Right renal cortex interstitium (tissue), 3 donors: Measurements from ENCODE around the gene STAC2. TPM values are rescaled to one million over a fixed set of nuclear protein-coding genes. Genes with fewer than 3 reads are reported as not detected.

Experiments
- DNase-seq, 3 donors: peaks; one replicate each; pipeline ENCODE4 v3.0.0-alpha.2; 2013; ENCODE audit warnings: low read depth in 3 of 3, low spot score in 2 of 3
- polyA plus RNA-seq, 3 donors: library from polyadenylated mRNA; unstranded; fragments of 120-200 nt; gene quantifications; one replicate each; pipeline ENCODE4 v1.2.1, GENCODE V29; 2013; ENCODE audit not compliant: insufficient read length in 3 of 3

Gene STAC2
- polyA plus RNA-seq, 3 donors, result 3.5 to 3.7 (median 3.7) TPM

- DNase-seq, result no peak
Observed at GRCh38 chr17:39212841-39213480, 12.8 kb downstream of the STAC2 start.

DNA sequence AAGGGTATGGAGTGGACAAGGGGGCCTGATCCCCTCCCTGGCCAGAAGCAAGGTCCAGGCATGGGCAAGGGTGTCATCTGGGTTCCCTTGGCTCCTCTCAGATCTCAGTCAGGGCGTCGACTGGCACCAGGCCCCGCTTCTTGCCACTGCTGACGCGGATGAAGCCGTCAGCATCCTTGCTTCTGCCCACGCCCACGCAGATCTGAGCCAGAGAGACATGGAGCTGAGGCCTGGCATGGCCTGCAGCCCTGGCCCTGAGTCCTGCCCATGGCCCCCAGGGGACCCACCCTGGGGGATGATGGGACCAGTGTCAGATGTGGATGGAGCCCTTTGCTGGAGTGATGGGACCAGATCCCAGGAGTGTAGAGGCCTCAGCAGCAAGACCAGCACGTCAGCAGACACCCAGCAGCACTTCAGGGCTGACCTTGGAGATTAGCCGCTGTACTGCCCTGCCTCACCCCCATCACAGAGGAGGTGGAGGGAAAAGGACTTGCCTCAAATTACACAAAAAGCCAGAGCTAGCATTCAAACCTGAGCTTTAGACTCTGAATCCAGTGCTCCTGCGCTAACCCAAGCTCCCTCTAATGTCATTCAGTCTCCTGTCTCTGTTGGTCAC lies 13.4 kb downstream of the STAC2 start:
- no peak for DNase-seq

- DNase-seq, result no peak
Observed at GRCh38 chr17:39210093-39210434, 15.7 kb downstream of the STAC2 start.

DNA sequence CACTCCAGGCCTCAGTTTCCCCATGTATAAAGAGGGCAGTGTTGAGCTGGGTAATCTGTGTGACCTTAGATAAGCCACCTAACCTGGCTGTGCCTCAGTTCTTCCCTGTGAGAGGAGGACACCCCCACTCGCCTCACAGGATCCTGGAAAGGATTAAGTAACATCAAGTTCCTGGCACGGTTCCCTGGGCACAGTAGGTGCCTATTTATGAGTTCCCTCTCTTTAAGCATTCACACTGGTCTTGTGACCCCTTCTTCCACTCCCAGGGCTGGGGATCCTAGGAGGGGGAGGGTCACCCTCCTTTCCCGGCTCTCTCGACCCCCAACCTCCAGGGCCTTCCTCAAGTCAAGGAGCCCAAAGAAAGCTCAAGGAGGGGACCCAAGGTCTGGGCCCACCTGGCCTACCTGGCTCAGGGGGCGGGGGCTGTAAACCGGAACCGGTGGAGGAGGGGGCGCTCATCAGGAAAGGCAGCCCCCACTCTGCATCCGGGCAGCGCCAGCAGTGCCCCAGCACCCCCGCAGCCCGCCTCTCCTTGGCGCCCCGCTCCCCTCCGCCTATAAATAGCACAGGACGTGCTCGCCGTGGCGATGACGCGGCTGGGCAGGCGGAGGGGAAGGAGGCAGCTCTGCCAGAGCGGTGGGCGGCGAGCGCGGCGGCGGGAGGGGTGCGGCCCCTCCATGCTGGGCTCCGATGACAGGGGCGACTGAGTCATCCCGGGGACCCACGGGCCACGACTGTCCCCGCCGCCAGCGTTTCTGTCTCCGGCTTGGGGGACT lies 16.2 kb downstream of the STAC2 start:
- DNase-seq, result no peak

DNA sequence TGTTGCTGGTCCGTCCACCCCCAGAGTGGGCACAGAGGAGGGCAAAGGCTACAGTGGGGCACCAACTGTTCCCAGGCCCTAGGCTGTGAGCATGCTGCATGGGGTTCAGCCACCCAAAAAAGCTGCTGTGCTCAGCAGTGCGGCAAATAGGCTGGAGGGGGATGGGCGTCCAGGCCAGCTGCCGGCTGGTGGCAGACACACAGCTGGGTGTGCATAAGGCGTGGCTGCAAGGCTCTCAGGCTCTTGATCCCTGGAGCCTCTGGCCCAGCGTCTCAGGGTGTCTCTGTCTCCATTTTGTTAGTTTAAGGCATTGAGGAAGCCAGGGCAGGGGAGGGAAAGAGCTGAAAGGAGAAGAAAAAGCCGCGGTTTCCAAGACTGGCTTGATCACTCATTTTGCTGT lies 16.9 kb downstream of the STAC2 start:
- DNase-seq, result no peak

GRCh38 chr17:39208136-39208535 lies 17.6 kb downstream of the STAC2 start:
- no peak for DNase-seq

DNA sequence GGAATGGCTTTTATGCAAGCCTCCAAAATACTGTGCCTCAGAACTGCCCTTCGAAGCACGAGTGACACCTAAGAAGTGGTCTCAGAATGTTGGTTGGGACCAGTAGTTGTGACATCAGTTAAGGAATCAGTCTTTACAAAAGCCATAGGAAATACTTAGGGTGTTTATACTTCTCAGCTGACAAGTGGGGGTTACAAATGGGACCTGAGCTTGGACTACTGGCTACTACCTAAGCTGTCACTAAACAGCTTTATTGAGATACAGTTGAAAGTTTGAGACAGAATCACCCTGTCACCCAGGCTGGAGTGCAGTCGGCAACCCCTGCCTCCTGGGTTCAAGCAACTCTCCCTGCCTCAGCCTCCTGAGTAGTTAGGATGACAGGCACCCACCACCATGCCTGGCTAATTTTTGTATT lies 20.6 kb downstream of the STAC2 start:
- DNase-seq, result no peak

DNA sequence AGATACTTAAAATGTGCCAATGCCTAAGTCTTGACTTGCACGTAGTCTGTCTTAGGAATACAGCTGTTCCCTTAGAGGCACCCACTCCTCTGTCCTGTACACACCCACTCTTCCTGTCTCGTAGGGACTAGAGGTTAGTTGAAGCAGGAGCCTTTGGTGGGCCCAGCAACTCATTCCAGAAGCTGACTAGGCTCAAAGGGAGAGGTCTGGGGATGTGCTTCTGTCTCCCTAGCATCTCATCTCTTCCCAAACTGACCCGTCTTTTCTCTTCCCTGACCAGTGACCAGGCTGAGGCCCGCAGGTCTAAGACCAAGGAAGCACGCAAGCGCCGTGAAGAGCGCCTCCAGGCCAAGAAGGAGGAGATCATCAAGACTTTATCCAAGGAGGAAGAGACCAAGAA lies 21.5 kb downstream of the STAC2 start:
- DNase-seq, result no peak

- no peak for DNase-seq
Observed at GRCh38 chr17:39200957-39201510, 24.7 kb downstream of the STAC2 start.

- DNase-seq, result peak in 2 of 3 donors; percentile 88 to 93
Observed at GRCh38 chr17:39200070-39200879, 25.5 kb downstream of the STAC2 start, which contains the start of gene RPL19. Gene RPL19, plus strand, starts transcription at chr17:39200283. Its CDS starts 62 bp downstream, at chr17:39200345.

- peak in 1 of 3 donors; percentile 85 for DNase-seq
Observed at GRCh38 chr17:39199820-39200069, 26.0 kb downstream of the STAC2 start.

GRCh38 chr17:39198186-39198566 lies 27.6 kb downstream of the STAC2 start:
- no peak for DNase-seq

DNA sequence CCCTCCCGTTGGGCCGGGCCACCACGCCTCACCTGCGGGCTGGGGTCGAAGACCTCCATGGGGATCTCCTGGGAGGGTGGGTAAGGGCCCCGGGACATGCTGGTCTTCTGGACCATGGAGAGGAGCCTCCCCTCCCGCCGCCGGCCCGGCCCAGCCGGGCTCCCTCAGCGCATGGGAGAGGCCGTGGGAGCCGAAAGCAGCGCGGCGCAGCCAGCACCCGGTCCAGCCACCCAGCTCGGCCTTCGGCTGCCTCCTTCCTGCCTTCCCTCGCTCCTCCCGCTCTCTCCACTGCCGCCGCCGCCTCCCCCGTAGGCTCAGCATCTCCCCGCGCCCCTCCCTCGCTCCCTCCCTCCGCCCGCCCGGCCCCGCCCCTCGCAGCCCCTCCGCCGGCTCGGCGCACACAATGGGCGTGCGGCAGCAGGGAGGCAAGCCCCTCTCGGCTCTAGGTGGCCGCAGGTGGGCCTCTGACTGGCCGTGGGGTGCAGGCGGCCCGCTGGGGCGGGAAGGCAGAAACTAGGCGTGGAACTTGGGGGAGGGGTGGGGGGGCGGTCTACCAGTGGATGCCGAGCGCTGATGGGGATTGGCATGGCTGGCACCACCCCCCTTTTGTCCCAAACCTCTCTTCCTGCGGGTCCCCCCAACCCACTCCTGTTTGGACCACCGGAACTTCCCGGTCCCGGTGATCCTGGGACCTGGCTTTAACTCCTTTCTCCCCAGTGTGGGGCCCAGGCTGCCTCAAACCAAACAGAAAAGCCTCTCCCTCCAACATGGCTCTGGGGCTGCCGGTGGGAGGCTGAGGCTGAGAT lies 28.2 kb downstream of the STAC2 start, which contains the start of gene CACNB1:
Gene CACNB1 (minus strand): TSS at position 290 of the 806 bp plus-strand sequence. CDS start 174 bp downstream, at position 116.
- DNase-seq, result peak in 1 of 3 donors; percentile 62

- no peak for DNase-seq
Observed at GRCh38 chr17:39196808-39197291, 28.9 kb downstream of the STAC2 start.

DNA sequence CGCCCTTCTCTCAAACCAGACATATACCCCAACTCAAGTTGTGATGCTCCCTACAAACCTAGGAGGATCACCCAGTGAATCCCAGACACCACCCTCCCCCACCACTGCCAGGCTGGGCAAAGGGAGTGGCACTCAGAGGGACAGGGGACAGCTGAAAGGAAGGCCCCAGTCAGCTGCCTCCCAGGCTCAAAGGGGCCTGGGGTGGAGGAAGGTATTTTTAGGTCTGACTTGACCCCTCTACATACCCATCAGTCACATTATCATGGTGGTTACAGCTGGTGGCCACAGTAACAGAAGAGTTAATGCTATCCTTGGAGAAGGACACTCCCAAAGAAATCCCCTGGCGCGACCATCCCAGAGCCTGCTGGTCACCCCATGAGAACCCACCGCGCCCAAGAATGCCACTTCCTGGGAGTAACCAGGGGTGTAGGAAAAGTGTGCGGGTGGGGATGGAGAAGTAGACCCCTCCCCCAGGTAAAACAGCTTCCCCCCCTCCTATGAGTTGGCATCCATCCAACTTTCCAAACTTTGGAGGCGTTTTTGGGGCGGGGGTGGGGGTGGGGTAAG lies 29.4 kb downstream of the STAC2 start:
- DNase-seq, result no peak

DNA sequence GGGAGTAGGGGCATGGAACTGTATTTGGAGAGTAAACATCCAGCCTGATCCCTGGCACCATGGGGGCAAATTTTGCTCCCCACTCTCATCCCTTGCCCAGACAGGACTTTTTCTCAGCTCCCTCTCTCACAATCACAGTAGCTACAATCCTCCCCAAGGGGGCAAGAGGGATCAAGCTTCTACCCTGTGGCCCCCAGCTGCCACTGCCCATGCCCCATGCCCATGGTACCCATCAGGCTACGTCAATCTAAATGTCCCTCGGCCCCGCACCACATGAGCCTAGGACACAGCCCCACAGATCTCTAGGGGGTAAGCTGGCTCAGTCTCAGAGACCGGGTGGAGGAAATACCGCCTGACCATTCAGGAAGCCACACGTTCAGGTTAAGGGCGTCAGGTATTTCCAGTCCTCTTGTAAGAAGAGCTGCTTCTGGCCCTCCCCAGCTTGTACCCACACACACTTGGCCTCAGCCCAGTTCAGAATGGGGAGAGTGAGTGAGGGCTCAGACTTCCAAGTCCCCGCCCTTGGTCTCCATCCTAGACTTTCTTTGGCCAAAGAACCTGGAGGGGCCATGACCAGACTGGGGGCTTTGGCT lies 30.1 kb downstream of the STAC2 start:
- DNase-seq, result no peak

- DNase-seq, result no peak
Observed at GRCh38 chr17:39194985-39195524, 30.7 kb downstream of the STAC2 start.

GRCh38 chr17:39194089-39194984 lies 31.4 kb downstream of the STAC2 start:
- no peak for DNase-seq
